Stomach (tissue), 4 donors: Measurements from ENCODE around the gene ATP11A.

Source experiments
- EP300 ChIP-seq: sonication (generic); formaldehyde crosslinking; IDR thresholded peaks from one replicate; pipeline ENCODE4 v1.6.1; 2017; ENCODE audit warnings: antibody characterized with exemption
- POLR2A ChIP-seq, 4 donors: fragments of 450-650 bp; IDR thresholded peaks; one replicate each; pipeline ENCODE4 v1.6.1; 2016; ENCODE audit warnings: antibody characterized with exemption in 4 of 4, control low read depth in 2 of 4, mild to moderate bottlenecking in 1 of 4, moderate library complexity in 1 of 4
- POLR2AphosphoS5 ChIP-seq, 3 donors: sonication (generic); formaldehyde crosslinking; IDR thresholded peaks; one replicate each; pipeline ENCODE4 v1.6.1; 2016; ENCODE audit warnings: antibody characterized with exemption in 3 of 3
- TF ChIP-seq, protein P1 (sequence below), 7 experiments: fragments of 450-650 bp in 4 of 7; fragments of 200-600 bp in 3 of 7; sonication (generic) in 3 of 7; IDR thresholded peaks; one replicate each; pipeline ENCODE4 v1.5.1; 2016 to 2019; ENCODE audit warnings: antibody characterized with exemption in 7 of 7, control low read depth in 2 of 7, mild to moderate bottlenecking in 1 of 7

- TF ChIP-seq, protein P1, sequence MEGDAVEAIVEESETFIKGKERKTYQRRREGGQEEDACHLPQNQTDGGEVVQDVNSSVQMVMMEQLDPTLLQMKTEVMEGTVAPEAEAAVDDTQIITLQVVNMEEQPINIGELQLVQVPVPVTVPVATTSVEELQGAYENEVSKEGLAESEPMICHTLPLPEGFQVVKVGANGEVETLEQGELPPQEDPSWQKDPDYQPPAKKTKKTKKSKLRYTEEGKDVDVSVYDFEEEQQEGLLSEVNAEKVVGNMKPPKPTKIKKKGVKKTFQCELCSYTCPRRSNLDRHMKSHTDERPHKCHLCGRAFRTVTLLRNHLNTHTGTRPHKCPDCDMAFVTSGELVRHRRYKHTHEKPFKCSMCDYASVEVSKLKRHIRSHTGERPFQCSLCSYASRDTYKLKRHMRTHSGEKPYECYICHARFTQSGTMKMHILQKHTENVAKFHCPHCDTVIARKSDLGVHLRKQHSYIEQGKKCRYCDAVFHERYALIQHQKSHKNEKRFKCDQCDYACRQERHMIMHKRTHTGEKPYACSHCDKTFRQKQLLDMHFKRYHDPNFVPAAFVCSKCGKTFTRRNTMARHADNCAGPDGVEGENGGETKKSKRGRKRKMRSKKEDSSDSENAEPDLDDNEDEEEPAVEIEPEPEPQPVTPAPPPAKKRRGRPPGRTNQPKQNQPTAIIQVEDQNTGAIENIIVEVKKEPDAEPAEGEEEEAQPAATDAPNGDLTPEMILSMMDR (IDR thresholded peaks at IDR 0.05), result no peak
- TF ChIP-seq POLR2AphosphoS5 (IDR thresholded peaks at IDR 0.05) (no peak), EP300 (no peak), POLR2A (IDR thresholded peaks at IDR 0.05) (no peak)
Measured at GRCh38 chr13:112704308-112705145, 14.7 kb downstream of the ATP11A start.
